GM21717 (cell line): ENCODE data around the gene MAN2C1.
"Not testable (repeated sequence)": the region's sequence is repeated elsewhere in the genome, so short reads cannot be mapped to it uniquely, and the experiment has no call there.

Source experiments
- ATAC-seq: cut with Tn5 transposase; IDR thresholded peaks from one replicate; pipeline ENCODE4 v1.9.1; 2021; ENCODE audit warnings: mild to moderate bottlenecking, moderate library complexity; ENCODE audit not compliant: unreplicated experiment

Gene MAN2C1

GRCh38 chr15:75367913-75368688 is at the start of gene MAN2C1:
MAN2C1 (minus strand) TSS chr15:75368607; CDS start chr15:75368583, 24 bp downstream.
- peak; percentile 82 for ATAC-seq

GRCh38 chr15:75416584-75416983 is 48.2 kb upstream of the MAN2C1 start:
- ATAC-seq: no peak

GRCh38 chr15:75410196-75410595 is 41.8 kb upstream of the MAN2C1 start:
- ATAC-seq: no peak

- no peak for ATAC-seq
These were observed 38.7 kb upstream of the MAN2C1 start for GRCh38 chr15:75407083-75407482.

GRCh38 chr15:75403892-75404291 is 35.5 kb upstream of the MAN2C1 start:
- no peak for ATAC-seq

- ATAC-seq: no peak
These were observed 29.1 kb upstream of the MAN2C1 start for GRCh38 chr15:75397494-75397893.

- ATAC-seq: no peak
These were observed 21.5 kb upstream of the MAN2C1 start for GRCh38 chr15:75389791-75390382.

- ATAC-seq: not testable (repeated sequence)
These were observed 15.6 kb upstream of the MAN2C1 start for GRCh38 chr15:75383986-75384385.

- no peak for ATAC-seq
These were observed 12.4 kb upstream of the MAN2C1 start for GRCh38 chr15:75380773-75381172.

GRCh38 chr15:75371901-75372688 is 3.7 kb upstream of the MAN2C1 start:
- no peak for ATAC-seq

- ATAC-seq: no peak
These were observed 3.1 kb upstream of the MAN2C1 start for GRCh38 chr15:75371486-75371885.

GRCh38 chr15:75369897-75370581 is 1.6 kb upstream of the MAN2C1 start:
- ATAC-seq: no peak

GRCh38 chr15:75368689-75369239 is 357 bp upstream of the MAN2C1 start:
- peak; percentile 1 for ATAC-seq

GRCh38 chr15:75367406-75367912 is 948 bp downstream of the MAN2C1 start:
- ATAC-seq: no peak

- no peak for ATAC-seq
These were observed 1.4 kb downstream of the MAN2C1 start for GRCh38 chr15:75367006-75367405.

- no peak for ATAC-seq
These were observed 2.2 kb downstream of the MAN2C1 start for GRCh38 chr15:75366163-75366562.

GRCh38 chr15:75364881-75365280 is 3.5 kb downstream of the MAN2C1 start:
- no peak for ATAC-seq

- no peak for ATAC-seq
These were observed 4.6 kb downstream of the MAN2C1 start for GRCh38 chr15:75363786-75364185.

GRCh38 chr15:75362642-75363249 is 5.7 kb downstream of the MAN2C1 start:
- ATAC-seq: no peak

- no peak for ATAC-seq
These were observed 6.3 kb downstream of the MAN2C1 start for GRCh38 chr15:75361989-75362641.
